ENCODE data around the gene WHRN. TPM values are rescaled to one million over a fixed set of nuclear protein-coding genes. Genes with fewer than 3 reads are reported as not detected.

Gene WHRN
- total and polyA plus RNA-seq, 2 of the 8 experiments (the other 6 are each of a cell fraction or from before 2014, with no cell fraction given) = 4.4 to 7.7 TPM

DNA sequence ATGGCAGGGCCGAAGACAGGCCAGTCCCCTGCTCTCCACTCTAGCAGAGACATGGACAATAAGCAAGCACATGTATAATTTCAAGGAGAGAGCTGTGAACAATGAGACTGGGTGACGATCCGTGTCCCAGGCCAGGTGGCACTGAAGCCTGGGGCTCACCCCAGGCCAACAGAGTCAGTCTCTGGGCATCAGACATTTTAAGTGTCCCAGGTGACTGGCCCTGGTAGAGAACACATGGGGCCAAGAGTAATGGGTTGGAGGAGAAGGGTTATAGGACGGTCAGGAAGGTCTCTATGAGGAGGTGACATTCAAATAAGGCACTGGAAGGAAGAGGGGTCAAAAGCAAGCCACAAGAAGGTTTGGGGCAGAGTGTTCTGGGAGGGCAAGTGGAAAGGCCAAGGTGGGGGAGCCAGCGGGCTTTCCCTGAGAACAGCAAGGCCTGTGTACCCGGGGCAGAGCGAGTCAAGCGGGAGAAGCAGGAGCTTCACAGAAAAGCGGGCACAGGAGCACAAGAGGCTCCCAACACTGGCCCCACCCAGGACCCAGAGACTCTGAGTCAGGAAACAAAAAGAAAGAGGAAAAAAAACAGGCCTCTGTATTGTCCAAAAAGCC lies 116.4 kb downstream of the WHRN start (continued):
- TF ChIP-seq CHD7 (IDR thresholded peaks at IDR 0.05; ENCODE audit: insufficient replicate concordance, low read length) (no peak), ASH2L (IDR thresholded peaks at IDR 0.05; ENCODE audit: low read length) (no peak), NANOG (IDR thresholded peaks at IDR 0.05; ENCODE audit: insufficient read depth, low read depth, low read length, poor library complexity, severe bottlenecking) (no peak), YY1 (IDR thresholded peaks at IDR 0.05; ENCODE audit: low read depth, low read length) (no peak), KDM4A (IDR thresholded peaks at IDR 0.05; ENCODE audit: low read depth, low read length, severe bottlenecking) (no peak), RBBP5 (IDR thresholded peaks at IDR 0.05; ENCODE audit: borderline replicate concordance, low read depth, low read length) (no peak), POLR2AphosphoS5 (IDR thresholded peaks at IDR 0.05; ENCODE audit: low read depth, low read length) (no peak), CBX5 (IDR thresholded peaks at IDR 0.05; ENCODE audit: low read depth, low read length) (no peak), SP2 (IDR thresholded peaks at IDR 0.05; ENCODE audit: low read length) (no peak), TCF12 (IDR thresholded peaks at IDR 0.05; ENCODE audit: low read depth, low read length) (no peak), SIX5 (IDR thresholded peaks at IDR 0.05; ENCODE audit: low read depth, low read length) (no peak)

All from H1 (cell line).